Measurements from ENCODE around the gene CFTR. TPM values are rescaled to one million over a fixed set of nuclear protein-coding genes. Genes with fewer than 3 reads are reported as not detected.
"Not testable (repeated sequence)": the region's sequence is repeated elsewhere in the genome, so short reads cannot be mapped to it uniquely, and the experiment has no call there.

Gene CFTR
- total RNA-seq, 1 donor from 2014 or later: 1.3 TPM

- DNase-seq: no peak
These were observed 22.5 kb downstream of the CFTR start for GRCh38 chr7:117502331-117502730.

- no peak for DNase-seq
These were observed 25.4 kb downstream of the CFTR start for GRCh38 chr7:117505238-117505637.

- DNase-seq: no peak
These were observed 28.9 kb downstream of the CFTR start for GRCh38 chr7:117508676-117509075.

DNA sequence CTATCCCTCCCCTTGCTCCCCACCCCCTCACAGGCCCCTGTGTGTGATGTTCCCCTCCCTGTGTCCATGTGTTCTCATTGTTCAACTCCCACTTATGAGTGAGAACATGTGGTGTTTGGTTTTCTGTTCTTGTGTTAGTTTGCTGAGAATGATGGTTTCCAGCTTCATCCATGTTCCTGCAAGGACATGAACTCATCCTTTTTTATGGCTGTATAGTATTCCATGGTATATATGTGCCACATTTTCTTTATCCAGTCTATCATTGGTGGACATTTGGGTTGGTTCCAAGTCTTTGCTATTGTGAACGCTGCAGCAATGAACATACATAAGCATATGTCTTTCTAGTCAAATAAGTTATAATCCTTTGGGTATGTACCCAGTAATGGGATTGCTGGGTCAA, 37.4 kb downstream of the CFTR start:
- not testable (repeated sequence) for DNase-seq

GRCh38 chr7:117530390-117530789, 50.6 kb downstream of the CFTR start:
- no peak for DNase-seq

DNA sequence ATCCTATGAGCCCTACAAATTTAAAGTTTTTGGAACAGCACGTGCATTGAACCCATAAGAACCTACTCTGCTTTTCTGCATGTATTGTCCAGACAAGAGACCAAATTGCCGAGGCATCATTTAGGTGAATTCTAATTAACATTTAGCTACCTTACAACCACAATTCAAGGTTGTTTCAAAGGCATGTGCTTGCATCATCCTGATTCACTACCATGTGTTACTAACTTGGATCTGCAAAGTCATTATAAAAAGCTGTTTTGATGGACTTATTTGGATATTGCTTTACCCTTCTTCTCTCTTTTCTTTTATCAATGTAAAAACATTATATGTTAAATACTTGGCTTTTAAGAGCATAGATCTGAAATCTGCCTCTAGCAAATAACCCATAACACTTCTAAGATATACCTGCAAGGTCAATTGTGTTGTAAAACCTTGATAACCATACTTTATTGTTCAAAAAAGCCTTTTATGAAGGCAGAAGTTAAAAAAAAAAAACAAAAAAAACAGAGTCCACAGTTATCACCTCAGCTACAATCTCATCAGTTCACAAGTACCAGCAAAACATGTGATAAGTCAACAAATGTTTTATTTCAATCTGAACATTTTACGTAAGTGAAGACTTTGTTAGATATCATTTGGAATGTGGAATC, 51.9 kb downstream of the CFTR start:
- DNase-seq: no peak

DNA sequence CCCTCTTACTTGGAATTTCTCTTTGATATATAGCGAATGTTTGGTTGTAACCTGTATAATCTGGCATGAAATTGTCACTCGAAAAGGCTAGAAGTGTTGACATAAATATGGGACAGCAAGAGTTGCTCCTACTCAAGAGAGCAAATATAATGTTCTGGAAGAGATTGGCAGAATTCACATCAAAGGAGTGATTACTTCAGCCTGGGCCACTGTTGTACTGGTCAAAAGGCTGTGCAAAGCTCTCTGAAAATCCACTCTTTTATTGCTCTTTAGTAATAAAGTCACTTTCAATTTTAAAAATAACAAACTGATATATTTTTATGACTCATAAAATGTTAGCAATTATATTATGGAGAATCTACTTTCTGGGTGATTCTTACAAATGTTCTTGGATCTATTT, 58.2 kb downstream of the CFTR start:
- DNase-seq: no peak

DNA sequence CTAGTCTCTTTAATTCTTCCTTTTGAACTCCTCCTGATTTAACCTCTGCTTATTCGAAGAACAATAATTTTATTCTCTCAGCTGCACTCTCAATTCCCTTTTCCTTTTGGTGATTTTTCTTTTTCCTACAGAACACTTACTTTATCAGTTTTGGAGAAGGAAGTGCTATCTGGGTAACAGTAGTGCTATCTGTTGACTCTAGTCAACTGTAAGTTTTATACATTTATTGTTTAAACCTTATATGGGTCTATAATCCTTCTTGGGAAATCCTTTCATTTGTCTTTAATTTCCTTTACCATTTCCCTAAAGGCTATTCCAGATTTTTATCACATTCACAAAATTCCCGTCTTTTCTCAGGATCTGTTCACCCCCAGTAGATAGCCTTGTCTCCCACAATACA, 64.2 kb downstream of the CFTR start:
- no peak for DNase-seq

DNA sequence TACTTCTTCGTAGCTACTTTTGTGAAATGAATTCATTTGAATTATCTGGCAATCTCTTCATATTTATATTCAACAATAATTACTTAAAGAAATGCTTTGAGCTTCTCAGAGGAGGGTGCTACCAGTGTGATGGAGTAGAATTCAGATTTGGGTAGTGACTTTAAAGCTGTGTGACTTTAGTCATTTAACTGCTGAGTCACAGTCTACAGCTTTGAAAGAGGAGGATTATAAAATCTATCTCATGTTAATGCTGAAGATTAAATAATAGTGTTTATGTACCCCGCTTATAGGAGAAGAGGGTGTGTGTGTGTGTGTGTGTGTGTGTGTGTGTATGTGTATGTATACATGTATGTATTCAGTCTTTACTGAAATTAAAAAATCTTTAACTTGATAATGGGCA, 68.2 kb downstream of the CFTR start:
- no peak for DNase-seq

- no peak for DNase-seq
These were observed 70.8 kb downstream of the CFTR start for GRCh38 chr7:117550625-117551024.

DNA sequence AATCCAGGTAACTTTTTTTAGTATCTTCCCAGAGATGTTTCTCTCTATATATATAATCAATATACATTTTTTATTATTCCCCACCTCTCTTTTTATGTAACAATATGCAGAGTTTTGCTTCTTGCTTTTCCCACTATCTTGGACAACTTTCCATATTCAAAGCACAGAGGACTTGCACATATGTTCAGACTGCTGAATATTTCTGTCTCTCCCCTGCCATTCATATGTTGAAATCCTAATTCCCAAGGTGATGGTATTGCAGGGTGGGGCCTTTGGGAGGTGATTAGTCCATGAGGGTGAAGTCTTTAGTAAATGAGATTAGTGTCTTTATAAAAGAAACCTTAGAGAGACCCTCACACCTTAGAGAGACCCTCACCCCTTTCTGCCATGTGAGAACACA, 72.8 kb downstream of the CFTR start:
- no peak for DNase-seq

DNA sequence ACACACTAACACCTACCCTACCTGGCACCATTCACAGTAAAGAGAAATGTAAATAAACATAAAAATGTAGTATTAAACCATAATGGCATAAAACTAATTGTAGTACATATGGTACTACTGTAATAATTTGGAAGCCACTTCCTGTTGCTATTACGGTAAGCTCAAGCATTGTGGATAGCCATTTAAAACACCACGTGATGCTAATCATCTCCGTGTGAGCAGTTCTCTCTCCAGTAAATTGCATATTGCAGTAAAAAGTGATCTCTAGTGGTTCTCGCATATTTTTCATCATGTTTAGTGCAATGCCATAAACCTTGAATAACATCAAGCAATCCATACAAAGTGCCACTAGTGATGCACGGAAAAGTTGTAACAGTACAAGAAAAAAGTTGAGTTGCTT, 75.4 kb downstream of the CFTR start:
- no peak for DNase-seq

- DNase-seq: no peak
These were observed 79.6 kb downstream of the CFTR start for GRCh38 chr7:117559391-117559790.

DNA sequence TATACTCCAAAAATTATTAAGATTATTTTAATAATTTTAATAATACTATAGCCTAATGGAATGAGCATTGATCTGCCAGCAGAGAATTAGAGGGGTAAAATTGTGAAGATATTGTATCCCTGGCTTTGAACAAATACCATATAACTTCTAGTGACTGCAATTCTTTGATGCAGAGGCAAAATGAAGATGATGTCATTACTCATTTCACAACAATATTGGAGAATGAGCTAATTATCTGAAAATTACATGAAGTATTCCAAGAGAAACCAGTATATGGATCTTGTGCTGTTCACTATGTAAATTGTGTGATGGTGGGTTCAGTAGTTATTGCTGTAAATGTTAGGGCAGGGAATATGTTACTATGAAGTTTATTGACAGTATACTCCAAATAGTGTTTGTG, 80.2 kb downstream of the CFTR start:
- DNase-seq: no peak

DNA sequence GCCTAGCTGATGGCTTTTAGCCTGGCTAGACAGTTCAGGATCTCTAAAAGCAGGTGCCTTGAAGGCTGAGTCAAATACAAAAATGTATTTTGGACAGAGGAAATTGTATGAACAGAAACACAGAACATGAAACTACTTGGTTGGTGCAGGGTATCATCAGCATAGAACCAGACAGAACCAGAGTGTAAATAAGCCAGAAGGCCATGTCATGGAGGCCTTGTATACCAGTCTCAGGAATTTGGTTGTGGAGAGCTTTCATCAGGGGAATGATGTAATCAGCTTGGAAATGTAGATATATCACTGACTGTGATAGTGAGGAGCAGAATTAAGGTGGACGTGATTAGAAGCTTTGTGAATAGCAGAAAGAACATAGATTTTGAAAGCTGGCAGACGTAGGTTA, 82.9 kb downstream of the CFTR start:
- no peak for DNase-seq

- DNase-seq: no peak
These were observed 84.3 kb downstream of the CFTR start for GRCh38 chr7:117564080-117564479.

GRCh38 chr7:117564627-117565026, 84.8 kb downstream of the CFTR start:
- no peak for DNase-seq

DNA sequence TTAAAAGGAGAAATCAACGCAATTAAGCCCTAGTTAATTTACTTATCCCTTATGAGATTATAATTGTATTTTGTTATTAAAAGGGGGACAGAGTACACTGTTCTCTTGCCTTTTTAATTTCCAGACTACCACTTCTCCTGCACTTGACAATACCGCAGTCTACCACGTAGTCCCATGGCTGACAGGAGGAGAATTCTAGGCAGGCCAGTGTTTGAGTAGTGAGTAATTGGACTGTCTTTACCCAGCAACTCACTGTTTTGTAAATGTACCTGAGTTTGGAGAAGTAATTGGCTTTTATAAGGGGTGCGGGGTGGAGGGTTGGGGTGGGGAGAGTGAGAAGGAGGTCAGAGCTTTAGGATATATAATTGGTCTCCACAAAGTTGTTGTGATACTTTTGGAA, 85.4 kb downstream of the CFTR start:
- DNase-seq: no peak

GRCh38 chr7:117567781-117568180, 88.0 kb downstream of the CFTR start:
- no peak for DNase-seq

GRCh38 chr7:117572856-117573620, 93.2 kb downstream of the CFTR start:
- DNase-seq: no peak

DNA sequence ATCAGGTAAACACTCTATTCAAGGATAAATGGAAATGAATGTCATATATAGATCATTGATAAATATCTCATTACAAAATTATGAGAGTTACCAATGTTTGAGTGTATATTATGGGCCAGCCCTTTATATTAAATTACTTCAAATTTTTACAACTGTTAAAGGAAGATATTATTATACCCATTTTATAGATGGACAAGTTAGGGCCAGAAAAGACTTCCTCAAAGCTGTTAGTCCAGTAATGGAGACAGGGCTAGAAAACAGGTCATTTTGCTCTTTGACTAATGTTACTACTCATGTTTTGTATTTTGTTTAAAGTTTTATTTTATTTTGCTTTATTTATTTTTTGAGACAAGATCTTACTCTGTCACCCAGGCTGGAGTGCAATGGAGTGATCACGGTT, 101.6 kb downstream of the CFTR start:
- no peak for DNase-seq

GRCh38 chr7:117582219-117582704, 102.4 kb downstream of the CFTR start:
- no peak for DNase-seq

DNA sequence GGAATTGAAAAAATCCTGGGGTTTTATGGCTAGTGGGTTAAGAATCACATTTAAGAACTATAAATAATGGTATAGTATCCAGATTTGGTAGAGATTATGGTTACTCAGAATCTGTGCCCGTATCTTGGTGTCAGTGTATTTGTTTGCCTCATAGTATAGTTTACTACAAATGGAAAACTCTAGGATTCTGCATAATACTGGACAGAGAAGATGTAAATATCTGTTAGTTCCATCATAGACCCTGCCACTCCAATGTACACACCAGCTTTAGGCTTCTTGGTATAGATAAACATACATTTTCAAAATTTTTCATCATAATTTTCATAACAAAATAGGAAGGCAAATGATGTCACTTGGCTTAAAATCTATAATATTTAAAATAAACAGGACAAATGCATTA, 108.1 kb downstream of the CFTR start:
- no peak for DNase-seq

DNA sequence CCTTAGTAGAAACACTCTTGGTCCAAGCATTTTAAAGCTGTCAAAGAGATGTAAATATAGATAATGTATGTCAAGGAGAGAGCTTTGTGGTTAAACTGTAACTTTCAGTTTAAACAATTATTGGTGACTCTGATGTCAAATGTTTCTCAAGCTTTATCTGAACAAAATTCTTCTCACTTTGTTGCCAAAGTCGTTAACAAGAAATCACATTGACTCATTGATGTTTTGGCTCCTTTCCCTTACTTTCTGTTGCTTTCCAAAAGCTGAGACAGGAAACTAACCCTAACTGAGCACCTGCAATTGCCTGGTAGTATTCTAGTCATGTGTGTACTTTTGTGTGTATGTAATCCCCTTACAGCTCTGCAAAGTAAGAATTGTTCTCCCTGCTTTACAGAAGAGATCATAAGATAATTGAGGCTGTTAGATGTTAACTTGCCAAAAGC, 108.5 kb downstream of the CFTR start:
- DNase-seq: no peak

All from tongue (tissue), 2 donors.